LNCAP (cell line): ENCODE measurements around the gene TBPL1.

Experiments used
- TF ChIP-seq, protein P1 (sequence below): fragments of 450-650 bp; IDR thresholded peaks from 2 replicates; pipeline ENCODE4 v1.5.1; 2017; ENCODE audit warnings: mild to moderate bottlenecking

TBPL1 gene

DNA sequence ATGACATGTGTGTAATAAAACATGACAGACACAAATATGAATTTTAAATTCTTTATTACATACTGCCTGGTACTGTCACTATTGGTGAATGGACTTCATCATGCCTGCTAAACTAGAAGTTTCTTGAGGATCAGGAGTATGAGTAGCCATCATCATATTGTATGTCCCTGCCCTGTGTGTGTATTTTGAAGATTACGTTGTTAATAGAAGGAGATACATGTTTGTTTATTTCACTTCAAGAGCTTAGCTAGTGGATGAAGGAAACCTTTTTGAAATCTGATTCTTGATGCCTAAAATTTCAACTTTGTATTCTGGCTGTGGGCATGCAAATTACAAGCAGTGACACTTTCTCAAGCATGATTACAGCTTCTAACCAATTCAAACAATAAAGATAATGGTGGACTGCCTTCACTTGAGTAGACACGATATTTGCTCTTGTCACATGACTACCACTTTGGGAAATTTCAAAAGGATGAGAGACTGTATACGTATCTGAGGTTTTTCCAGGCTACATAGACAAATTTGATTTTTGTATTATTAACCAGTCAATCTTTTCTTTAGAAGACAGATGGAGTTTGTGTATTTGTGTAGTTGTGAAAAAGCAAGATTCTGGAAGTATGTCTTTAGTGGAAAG is 3.5 kb downstream of the TBPL1 start:
- TF ChIP-seq, protein P1, sequence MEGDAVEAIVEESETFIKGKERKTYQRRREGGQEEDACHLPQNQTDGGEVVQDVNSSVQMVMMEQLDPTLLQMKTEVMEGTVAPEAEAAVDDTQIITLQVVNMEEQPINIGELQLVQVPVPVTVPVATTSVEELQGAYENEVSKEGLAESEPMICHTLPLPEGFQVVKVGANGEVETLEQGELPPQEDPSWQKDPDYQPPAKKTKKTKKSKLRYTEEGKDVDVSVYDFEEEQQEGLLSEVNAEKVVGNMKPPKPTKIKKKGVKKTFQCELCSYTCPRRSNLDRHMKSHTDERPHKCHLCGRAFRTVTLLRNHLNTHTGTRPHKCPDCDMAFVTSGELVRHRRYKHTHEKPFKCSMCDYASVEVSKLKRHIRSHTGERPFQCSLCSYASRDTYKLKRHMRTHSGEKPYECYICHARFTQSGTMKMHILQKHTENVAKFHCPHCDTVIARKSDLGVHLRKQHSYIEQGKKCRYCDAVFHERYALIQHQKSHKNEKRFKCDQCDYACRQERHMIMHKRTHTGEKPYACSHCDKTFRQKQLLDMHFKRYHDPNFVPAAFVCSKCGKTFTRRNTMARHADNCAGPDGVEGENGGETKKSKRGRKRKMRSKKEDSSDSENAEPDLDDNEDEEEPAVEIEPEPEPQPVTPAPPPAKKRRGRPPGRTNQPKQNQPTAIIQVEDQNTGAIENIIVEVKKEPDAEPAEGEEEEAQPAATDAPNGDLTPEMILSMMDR = no peak

DNA sequence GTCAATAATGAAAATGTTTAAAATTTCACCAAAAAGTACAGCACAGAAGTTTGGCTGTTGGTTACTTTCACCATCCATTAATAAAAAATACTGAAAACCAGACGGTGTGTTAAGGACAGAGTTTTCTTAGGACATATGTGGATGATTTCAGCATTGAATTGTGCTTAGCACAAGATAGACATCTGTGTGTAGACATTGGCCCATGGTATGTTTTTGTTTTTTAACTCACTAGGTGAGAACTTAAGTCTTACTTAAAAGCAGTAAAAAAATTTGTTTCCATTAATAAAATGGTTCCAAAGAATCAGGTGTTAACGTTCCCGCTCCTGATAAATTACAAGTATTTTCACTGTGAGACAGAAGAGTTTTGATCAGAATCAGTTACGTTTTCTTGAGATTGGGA is 4.2 kb downstream of the TBPL1 start:
- TF ChIP-seq, protein P1 = no peak

DNA sequence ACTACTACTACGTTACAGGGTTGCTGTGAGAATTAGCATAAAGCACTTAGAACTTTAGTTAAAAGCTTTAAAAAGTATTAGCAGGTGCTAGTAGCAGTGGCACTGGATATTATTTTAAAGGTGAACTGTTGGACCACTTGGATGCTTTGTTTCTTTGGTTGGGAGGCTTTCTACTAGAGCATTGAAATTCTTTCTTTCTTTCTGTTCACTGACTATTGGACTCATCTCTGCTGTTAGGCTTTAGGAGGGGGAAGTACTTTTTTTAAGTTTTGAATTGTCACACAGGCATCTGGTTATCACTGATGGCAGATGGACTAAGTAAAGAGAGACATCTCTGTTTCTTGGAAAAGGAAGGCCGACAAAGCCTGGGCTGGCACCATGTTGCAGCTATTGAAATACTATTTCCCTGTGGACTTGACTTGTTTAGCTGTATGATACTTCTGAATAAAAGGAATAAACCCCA is 4.8 kb downstream of the TBPL1 start:
- TF ChIP-seq, protein P1 = no peak

DNA sequence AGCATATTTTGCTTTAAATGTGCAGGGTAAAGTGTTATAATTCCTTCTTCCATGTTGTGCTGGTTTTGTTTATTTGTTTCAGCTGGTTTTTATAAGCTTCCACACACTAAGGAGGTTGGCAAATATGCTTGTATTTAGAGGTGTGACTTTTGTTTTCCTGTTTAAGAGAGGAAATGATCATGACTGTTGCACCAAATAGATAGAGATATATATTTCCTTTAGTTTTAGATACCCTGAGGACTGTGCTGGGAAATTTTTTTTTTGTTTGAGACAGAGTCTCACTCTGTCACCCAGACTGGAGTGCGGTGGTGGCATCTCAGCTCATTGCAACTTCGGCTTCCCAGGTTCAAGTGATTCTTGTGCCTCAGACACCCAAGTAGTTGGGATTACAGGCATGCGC is 5.8 kb downstream of the TBPL1 start:
- TF ChIP-seq, protein P1 = no peak

DNA sequence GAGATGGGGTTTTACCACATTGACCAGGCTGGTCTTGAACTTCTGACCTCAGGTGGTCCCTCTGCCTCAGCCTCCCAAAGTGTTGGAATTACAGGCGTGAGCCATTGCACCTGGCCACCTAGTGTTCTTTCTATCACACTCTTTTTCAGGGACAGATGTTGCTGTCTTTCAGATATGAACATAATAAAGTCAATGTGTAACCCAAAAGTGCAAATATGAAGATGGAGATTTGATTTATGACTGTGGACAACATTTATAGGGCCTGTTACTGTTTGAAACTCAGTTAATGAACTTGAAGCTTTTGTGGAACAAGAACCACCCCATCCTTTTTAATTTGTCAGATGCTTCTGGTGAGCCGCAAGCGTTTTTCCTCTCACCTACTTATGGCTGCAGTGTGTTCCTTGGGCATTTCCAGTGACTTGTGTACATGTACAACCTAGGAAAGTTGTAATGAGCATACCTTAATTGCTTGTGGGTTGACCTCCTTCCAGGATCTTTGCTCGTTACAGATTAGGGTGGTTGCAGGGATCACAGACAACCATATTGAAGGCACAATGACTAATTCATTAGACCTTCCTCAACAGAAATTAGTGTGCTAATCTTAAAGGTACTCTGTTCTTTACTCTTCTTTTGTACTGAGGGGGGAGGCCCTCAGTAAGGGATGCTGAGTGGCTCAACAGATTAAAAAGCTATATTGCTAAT is 6.8 kb downstream of the TBPL1 start:
- TF ChIP-seq, protein P1 = no peak

DNA sequence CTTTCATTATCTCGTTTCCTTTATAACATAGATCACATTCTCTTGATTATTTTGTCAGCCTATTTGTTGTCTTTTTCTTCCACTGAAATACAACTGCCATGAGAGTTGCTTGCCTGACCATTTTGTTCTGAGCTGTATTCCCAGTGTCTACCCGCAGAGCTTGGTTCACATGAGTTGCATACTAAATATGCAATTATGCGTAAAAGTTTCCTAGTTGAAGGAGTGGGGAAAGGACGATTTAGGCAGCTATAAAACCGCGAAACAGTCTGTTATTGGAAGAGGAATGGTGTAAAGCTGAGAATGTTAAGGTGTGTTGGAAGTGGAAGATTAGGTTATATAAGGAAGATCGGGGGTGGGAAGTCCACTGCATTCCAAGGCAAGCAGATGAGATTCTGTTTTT is 8.8 kb downstream of the TBPL1 start:
- TF ChIP-seq, protein P1 = no peak

DNA sequence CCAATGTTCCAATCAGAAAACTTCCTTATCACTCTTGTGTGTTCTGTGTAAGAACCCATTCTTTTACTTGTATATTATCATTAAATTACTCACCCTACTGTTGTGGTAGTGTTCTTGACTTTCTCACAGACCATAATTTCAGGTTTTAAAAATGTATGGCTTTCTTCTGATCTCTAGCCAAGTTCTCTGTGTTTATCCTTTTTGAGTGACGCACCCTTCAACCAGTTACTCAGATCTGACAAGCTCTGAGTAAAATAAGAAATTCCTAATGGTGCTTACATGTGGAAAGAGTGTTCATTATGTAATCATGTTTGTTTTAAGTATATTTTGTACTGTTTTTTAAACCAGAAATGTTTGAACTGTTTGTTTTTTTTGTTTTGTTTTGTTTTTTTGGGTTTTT is 11.0 kb downstream of the TBPL1 start:
- TF ChIP-seq, protein P1 = no peak
